Measurements from ENCODE around the gene MTHFSD. TPM values are rescaled to one million over a fixed set of nuclear protein-coding genes. Genes with fewer than 3 reads are reported as not detected.

Gene MTHFSD
- total and polyA plus RNA-seq, 10 of the 15 experiments (the other 5 are each of a cell fraction or from before 2014, with no cell fraction given) = 2.2 to 24.5 (median 18.1) TPM

- TF ChIP-seq IRF3 (IDR thresholded peaks at IDR 0.05) (peak; percentile 53; the same call in 1 of the 2 replicates), FOXM1 (IDR thresholded peaks at IDR 0.05; ENCODE audit: low read depth, low read length) (0 out of 2 replicates have a peak, but pooled peaks have one; percentile 48), TCF3 (IDR thresholded peaks at IDR 0.05; ENCODE audit: borderline replicate concordance, insufficient read depth, low read depth, low read length) (peak; percentile 57; the same call in 1 of the 2 replicates), YBX1 (IDR thresholded peaks at IDR 0.05) (no peak)
Observed at GRCh38 chr16:86563469-86564345, 8.7 kb upstream of the MTHFSD start (continued).

- H3K4me2 ChIP-seq (ENCODE audit: control insufficient read depth, insufficient read depth) = no peak overlapping the region
- no peak overlapping the region for H2AFZ ChIP-seq (ENCODE audit: control insufficient read depth, low read depth, low read length)
- WGBS (ENCODE audit: insufficient coverage, insufficient replicate concordance, low lambda C conversion rate, missing lambda C conversion rate) = 65% methylated on average over 6 of the region's 6 CpGs
- H3K79me2 ChIP-seq (ENCODE audit: control insufficient read depth, insufficient read depth, low read length) = no peaks in the 10 kb centered on the region
- no TSS peak for BruUV-seq (replicated peaks)
- ChIA-PET RAD21 (ENCODE audit: unreplicated experiment) (interaction anchor here (1.1 to 1.4 kb wide), 2 partner anchors 500 to 736 kb away, joined by 3 to 6 read pairs; no protein-coding TSS in a partner anchor), SMC1A (ENCODE audit: uncharacterized antibody, unreplicated experiment) (interaction anchor here (1.0 to 2.7 kb wide), 2 partner anchors 312 to 717 kb away, joined by 3 to 20 read pairs; no protein-coding TSS in a partner anchor), POLR2A (no interaction called here), CTCF (interaction anchor here (1.3 to 4.5 kb wide), 6 partner anchors 9 to 753 kb away, joined by 3 to 89 read pairs (median 16); no protein-coding TSS in a partner anchor)
- no peak overlapping the region for H3K9ac ChIP-seq (ENCODE audit: control insufficient read depth, insufficient read depth, low read length)
- H3K27me3 ChIP-seq (replicated peaks in 1 of 2; ENCODE audit: control insufficient read depth in 2 of 2, insufficient read depth in 2 of 2, low read length in 1 of 2) = peaks cover 5 to 6% of the 10 kb centered on the region in 2 experiments
- H3K27ac ChIP-seq (ENCODE audit: control insufficient read depth, insufficient read depth) = no peak overlapping the region
- intact Hi-C loops (cut with micrococcal nuclease; ENCODE audit: unreplicated experiment) = loop anchor here (5.0 to 10.0 kb wide), 3 partner anchors 202 to 735 kb away; no protein-coding TSS in a partner anchor
- H3K4me3 ChIP-seq = no peak overlapping the region
- H3K36me3 ChIP-seq (ENCODE audit: control insufficient read depth in 2 of 2, insufficient read depth in 2 of 2, low read length in 1 of 2) = no peaks in the 10 kb centered on the region
- in situ Hi-C loops (cut with MboI) = loop anchor here (5.0 to 10.0 kb wide), 3 partner anchors 312 to 715 kb away; no protein-coding TSS in a partner anchor
- no peaks in the 10 kb centered on the region for H3K9me3 ChIP-seq (replicated peaks; ENCODE audit: control insufficient read depth, insufficient read depth, low read length)
- no peak for DNase-seq (ENCODE audit: low read depth, low spot score)
- ATAC-seq = no peak
- no peak for FAIRE-seq
- H4K20me1 ChIP-seq (ENCODE audit: control insufficient read depth, insufficient read depth) = no peaks in the 10 kb centered on the region
- H3K4me1 ChIP-seq (ENCODE audit: control insufficient read depth, insufficient read depth, low read length) = no peaks in the 10 kb centered on the region
- TF ChIP-seq GABPA (IDR thresholded peaks at IDR 0.05; ENCODE audit: low read depth) (no peak), ZNF687 (IDR thresholded peaks at IDR 0.05) (no peak), USF2 (IDR thresholded peaks at IDR 0.05; ENCODE audit: borderline replicate concordance, low read depth, low read length) (no peak), MYB (IDR thresholded peaks at IDR 0.05; ENCODE audit: borderline replicate concordance, low read depth, low read length) (no peak), BHLHE40 (IDR thresholded peaks at IDR 0.05; ENCODE audit: borderline replicate concordance in 1 of 2, low read depth in 2 of 2, low read length in 1 of 2) (no peak), MEF2A (IDR thresholded peaks at IDR 0.05; ENCODE audit: insufficient read depth, low read depth, low read length) (no peak), RB1 (IDR thresholded peaks at IDR 0.05; ENCODE audit: borderline replicate concordance) (no peak), NR2C2 (IDR thresholded peaks at IDR 0.05; ENCODE audit: borderline replicate concordance, control insufficient read depth, insufficient read length, low read depth) (no peak), EP300 (IDR thresholded peaks at IDR 0.05; ENCODE audit: borderline replicate concordance in 1 of 2, control insufficient read depth in 1 of 2, low read depth in 2 of 2, low read length in 2 of 2) (no peak)
Observed at GRCh38 chr16:86562356-86562755, 7.3 kb upstream of the MTHFSD start.

All from GM12878 (cell line).